Measurements from ENCODE around the gene PLPP1. TPM values are rescaled to one million over a fixed set of nuclear protein-coding genes. Genes with fewer than 3 reads are reported as not detected.

Gene PLPP1
- polyA plus RNA-seq, 1 of the 3 experiments (the other 2 are of a cell fraction) = 32.8 TPM

GRCh38 chr5:55572600-55572999 is 37.8 kb upstream of the PLPP1 start:
- Histone ChIP-seq H3K36me3 (replicated peaks in 1 of 2; ENCODE audit: control insufficient read depth in 1 of 2, insufficient read depth in 2 of 2, low read length in 1 of 2) (no peaks in the 10 kb centered on the region), H3K4me3 (ENCODE audit: low read depth in 2 of 2, low read length in 1 of 2) (no peak overlapping the region), H2AFZ (ENCODE audit: low read depth) (no peak overlapping the region), H3K27ac (ENCODE audit: low read depth in 2 of 2, low read length in 1 of 2) (no peak overlapping the region), H3K9me3 (no peaks in the 10 kb centered on the region), H3K9me2 (no peaks in the 10 kb centered on the region), H4K20me1 (ENCODE audit: insufficient read depth) (no peaks in the 10 kb centered on the region), H3K79me2 (ENCODE audit: insufficient read depth) (no peaks in the 10 kb centered on the region), H3K4me1 (ENCODE audit: control insufficient read depth in 1 of 2, insufficient read depth in 2 of 2, low read depth in 1 of 2, low read length in 1 of 2) (peaks cover 0 to 7% of the 10 kb centered on the region in 2 experiments; a peak in 1 of 4 replicates), H3K9ac (no peak overlapping the region), H3F3A (replicated peaks; ENCODE audit: insufficient read depth) (peaks cover 9% of the 10 kb centered on the region), H3K27me3 (ENCODE audit: insufficient read depth) (no peaks in the 10 kb centered on the region), H3K4me2 (no peak overlapping the region)
- CTCF ChIA-PET = no interaction called here
- DNase-seq = no peak
- POLR2A ChIA-PET = no interaction called here
- no peak for TF ChIP-seq TAF1 (IDR thresholded peaks at IDR 0.05; ENCODE audit: borderline replicate concordance, low read depth, low read length)
- TF ChIP-seq YY1 (IDR thresholded peaks at IDR 0.05; ENCODE audit: low read depth) = no peak
- TF ChIP-seq RAD21 (IDR thresholded peaks at IDR 0.05; ENCODE audit: low read length) = no peak
- no peak for TF ChIP-seq GABPA (IDR thresholded peaks at IDR 0.05; ENCODE audit: low read depth)
- TF ChIP-seq REST (IDR thresholded peaks at IDR 0.05; ENCODE audit: low read depth, low read length) = no peak
- TF ChIP-seq TCF12 (IDR thresholded peaks at IDR 0.05) = no peak
- no peak for TF ChIP-seq PBX3 (IDR thresholded peaks at IDR 0.05)
- TF ChIP-seq ELF1 (IDR thresholded peaks at IDR 0.05) = no peak
- TF ChIP-seq MEF2A (IDR thresholded peaks at IDR 0.05; ENCODE audit: borderline replicate concordance, low read depth) = no peak
- TF ChIP-seq FOXM1 (IDR thresholded peaks at IDR 0.05; ENCODE audit: low read depth) = no peak
- no peak for TF ChIP-seq GATA2 (CRISPR knock-in tag; IDR thresholded peaks at IDR 0.05)
- WGBS (ENCODE audit: low lambda C conversion rate) = 85% methylated on average over 4 of the region's 4 CpGs

- TF ChIP-seq GABPA (IDR thresholded peaks at IDR 0.05; ENCODE audit: low read depth) (no peak), GATA2 (CRISPR knock-in tag; IDR thresholded peaks at IDR 0.05) (no peak), TCF12 (IDR thresholded peaks at IDR 0.05) (no peak), REST (IDR thresholded peaks at IDR 0.05; ENCODE audit: low read depth, low read length) (no peak), MXI1 (IDR thresholded peaks at IDR 0.05; ENCODE audit: low read depth, low read length) (no peak), EZH2phosphoT487 (IDR thresholded peaks at IDR 0.05; ENCODE audit: borderline replicate concordance, low read depth) (no peak), USF1 (IDR thresholded peaks at IDR 0.05; ENCODE audit: borderline replicate concordance, low read depth) (no peak), RFX5 (IDR thresholded peaks at IDR 0.05; ENCODE audit: low read length) (no peak), RXRA (IDR thresholded peaks at IDR 0.05; ENCODE audit: borderline replicate concordance, low read depth) (no peak), SIN3A (IDR thresholded peaks at IDR 0.05; ENCODE audit: borderline replicate concordance, low read depth, low read length) (no peak), NFIC (IDR thresholded peaks at IDR 0.05; ENCODE audit: borderline replicate concordance) (no peak)
- no peaks in the 10 kb centered on the region for H3K27me3 ChIP-seq (ENCODE audit: insufficient read depth)
- no peaks in the 10 kb centered on the region for H3K79me2 ChIP-seq (ENCODE audit: insufficient read depth)
- DNase-seq = no peak
- H3K9me3 ChIP-seq = no peaks in the 10 kb centered on the region
- ChIA-PET POLR2A (no interaction called here), CTCF (no interaction called here)
- H2AFZ ChIP-seq (ENCODE audit: low read depth) = no peak overlapping the region
- H3K27ac ChIP-seq (ENCODE audit: low read depth in 2 of 2, low read length in 1 of 2) = no peak overlapping the region
- no peak overlapping the region for H3K4me2 ChIP-seq
- 0 out of 4 replicates have a peak, but pooled peaks cover 0 to 7% of the 10 kb centered on the region in 2 experiments for H3K4me1 ChIP-seq (ENCODE audit: control insufficient read depth in 1 of 2, insufficient read depth in 2 of 2, low read depth in 1 of 2, low read length in 1 of 2)
- no peaks in the 10 kb centered on the region for H4K20me1 ChIP-seq (ENCODE audit: insufficient read depth)
- H3K9ac ChIP-seq = no peak overlapping the region
- H3K9me2 ChIP-seq = no peaks in the 10 kb centered on the region
- H3K36me3 ChIP-seq (replicated peaks in 1 of 2; ENCODE audit: control insufficient read depth in 1 of 2, insufficient read depth in 2 of 2, low read length in 1 of 2) = no peaks in the 10 kb centered on the region
- H3F3A ChIP-seq (replicated peaks; ENCODE audit: insufficient read depth) = peaks cover 9% of the 10 kb centered on the region
- H3K4me3 ChIP-seq (ENCODE audit: low read depth in 2 of 2, low read length in 1 of 2) = no peak overlapping the region
These were observed 37.3 kb upstream of the PLPP1 start for GRCh38 chr5:55572020-55572419.

All from SK-N-SH (cell line).